PFSK-1 (cell line): ENCODE data around the gene GIMAP5.

Experiments
- FOXP2 ChIP-seq: optimal IDR thresholded peaks from 2 replicates; pipeline ENCODE3; 2011; ENCODE audit warnings: borderline replicate concordance, control low read depth, inconsistent platforms; ENCODE audit not compliant: insufficient read depth; ENCODE audit errors: extremely low read length, extremely low read depth
- POLR2AphosphoS5 ChIP-seq: IDR thresholded peaks from 2 replicates; pipeline ENCODE4 v1.6.1; 2012; ENCODE audit warnings: low read depth, mild to moderate bottlenecking, control low read depth, low read length, moderate library complexity
- REST ChIP-seq, 2 experiments: IDR thresholded peaks; 2 replicates each; pipeline versions ENCODE4 v1.6.1 to v1.8.0; 2011 to 2012; ENCODE audit warnings: low read depth in 2 of 2, low read length in 2 of 2, control low read depth in 1 of 2, inconsistent platforms in 1 of 2, mild to moderate bottlenecking in 1 of 2, moderate library complexity in 1 of 2; ENCODE audit not compliant: insufficient read depth in 1 of 2
- SIN3A ChIP-seq: IDR thresholded peaks from 2 replicates; pipeline ENCODE4 v1.6.1; 2012; ENCODE audit warnings: mild to moderate bottlenecking, low read length, moderate library complexity, borderline replicate concordance; ENCODE audit not compliant: insufficient read depth
- TAF1 ChIP-seq: IDR thresholded peaks from 2 replicates; pipeline ENCODE4 v1.6.1; 2012; ENCODE audit warnings: low read length, control low read depth, borderline replicate concordance; ENCODE audit not compliant: insufficient read depth

DNA sequence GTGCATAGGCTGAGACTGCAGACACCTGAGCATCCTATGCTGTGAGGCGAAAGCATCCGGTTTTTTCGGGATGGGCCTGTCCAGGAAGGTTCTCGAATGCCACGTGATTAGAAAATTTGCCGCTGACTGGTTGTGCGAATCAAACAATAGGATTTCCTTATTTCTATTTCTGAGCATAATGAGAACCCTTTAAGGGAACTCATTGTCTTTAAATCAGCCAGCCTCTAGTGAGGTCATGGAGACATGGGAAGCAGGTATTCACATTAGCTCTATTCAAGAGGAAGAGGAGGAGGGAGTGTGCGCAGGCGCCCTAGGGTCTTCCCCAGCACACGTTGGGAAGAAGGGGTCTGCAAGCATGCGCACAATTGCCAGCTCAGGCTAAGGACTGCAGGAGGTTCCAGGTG lies 15.2 kb upstream of the GIMAP5 start:
- TF ChIP-seq POLR2AphosphoS5 (no peak), TAF1 (no peak), SIN3A (no peak), REST (IDR thresholded peaks at IDR 0.05; ENCODE audit: insufficient read depth in 1 of 2, low read depth in 2 of 2, low read length in 2 of 2) (no peak), FOXP2 (no peak)
